Endothelial cell of umbilical vein (primary cell): ENCODE measurements around the gene ATP13A2. TPM values are rescaled to one million over a fixed set of nuclear protein-coding genes. Genes with fewer than 3 reads are reported as not detected.

ENCODE experiments used
- BruUV-seq: library from RNA; stranded (reverse); fragments of 400-500 nt; replicated peaks from 2 replicates; lab custom pipeline; 2021; lab: Mats Ljungman, UMichigan
- CTCF ChIA-PET: fragments of 300-600, 350-600 bp; sonication (Branson Sonifier 250); formaldehyde crosslinking; loops from one replicate; lab custom pipeline; 2021; ENCODE audit warnings: antibody characterized with exemption, inconsistent platforms; lab: Charles Lee
- POLR2A ChIA-PET: fragments of 300-600, 350-600 bp; sonication (Branson Sonifier 250); formaldehyde crosslinking; loops from one replicate; lab custom pipeline; 2021; ENCODE audit warnings: antibody characterized with exemption, inconsistent platforms; lab: Charles Lee
- DNase-seq: peaks from one replicate; pipeline ENCODE4 v3.0.0-alpha.2; 2011; ENCODE audit warnings: low read depth, low spot score
- FAIRE-seq: peaks from 2 replicates; lab custom pipeline; 2011; peaks lifted over from hg19 to GRCh38; lab: Jason Lieb, UNC
- H2AFZ ChIP-seq: 2 replicates; pipeline ENCODE4 v1.6.0; 2012; ENCODE audit warnings: low read depth, low read length, control low read depth, inconsistent platforms
- H3K27ac ChIP-seq: 2 replicates; pipeline ENCODE4 v1.5.1; 2011; ENCODE audit warnings: low read depth, mild to moderate bottlenecking, control low read depth, low read length, moderate library complexity; ENCODE audit not compliant: insufficient read depth
- H3K27me3 ChIP-seq, 2 experiments: 2 replicates each; pipeline versions ENCODE4 v1.6.0 to v1.6.1; 2011; ENCODE audit warnings: low read length in 2 of 2, mixed read lengths in 1 of 2; ENCODE audit not compliant: control insufficient read depth in 2 of 2, insufficient read depth in 2 of 2
- H3K36me3 ChIP-seq, 2 experiments: 2 replicates in 1 of 2; 3 replicates in 1 of 2; pipeline ENCODE4 v1.5.1; 2011; ENCODE audit warnings: low read length in 2 of 2, mild to moderate bottlenecking in 1 of 2, moderate library complexity in 1 of 2; ENCODE audit not compliant: control insufficient read depth in 2 of 2, insufficient read depth in 2 of 2; ENCODE audit errors: extremely low read depth in 1 of 2
- H3K4me1 ChIP-seq: 3 replicates; pipeline ENCODE4 v1.5.1; 2011; ENCODE audit warnings: mild to moderate bottlenecking, low read length; ENCODE audit not compliant: control insufficient read depth, insufficient read depth; ENCODE audit errors: extremely low read depth
- H3K4me2 ChIP-seq: 2 replicates; pipeline ENCODE4 v1.6.1; 2011; ENCODE audit warnings: low read length, control low read depth, mixed read lengths; ENCODE audit not compliant: insufficient read depth
- H3K4me3 ChIP-seq, 3 experiments: fragments of 200-600 bp in 1 of 3; sonication (generic), shearing (Covaris generic) in 1 of 3; replicated peaks in 1 of 3; 2 replicates each; pipeline ENCODE4 v1.5.1; 2011 to 2016; ENCODE audit warnings: control low read depth in 3 of 3, low read length in 3 of 3, mild to moderate bottlenecking in 2 of 3, inconsistent platforms in 1 of 3, low read depth in 1 of 3, moderate library complexity in 1 of 3; ENCODE audit not compliant: insufficient read depth in 1 of 3
- H3K79me2 ChIP-seq: 2 replicates; pipeline ENCODE4 v1.6.0; 2012; ENCODE audit warnings: low read length, inconsistent platforms; ENCODE audit not compliant: control insufficient read depth, insufficient read depth
- H3K9ac ChIP-seq: replicated peaks from 2 replicates; pipeline ENCODE3; 2011; ENCODE audit warnings: low read length, control low read depth; ENCODE audit not compliant: insufficient read depth; ENCODE audit errors: extremely low read depth
- H3K9me1 ChIP-seq: replicated peaks from 3 replicates; pipeline ENCODE4 v1.6.0; 2011; ENCODE audit warnings: mild to moderate bottlenecking, low read length; ENCODE audit not compliant: control insufficient read depth, insufficient read depth; ENCODE audit errors: extremely low read depth
- H3K9me3 ChIP-seq: replicated peaks from 2 replicates; pipeline ENCODE4 v1.5.1; 2012; ENCODE audit warnings: low read length, inconsistent platforms; ENCODE audit not compliant: control insufficient read depth, insufficient read depth
- H4K20me1 ChIP-seq: replicated peaks from 2 replicates; pipeline ENCODE3; 2011; ENCODE audit warnings: mild to moderate bottlenecking, low read length; ENCODE audit not compliant: control insufficient read depth, insufficient read depth; ENCODE audit errors: extremely low read depth
- FOS ChIP-seq: IDR thresholded peaks from 2 replicates; pipeline ENCODE4 v1.6.1; 2011; ENCODE audit warnings: mild to moderate bottlenecking, low read length, moderate library complexity, borderline replicate concordance; ENCODE audit not compliant: insufficient read depth
- JUN ChIP-seq: IDR thresholded peaks from 2 replicates; pipeline ENCODE4 v1.6.1; 2011; ENCODE audit warnings: borderline replicate concordance, low read depth; ENCODE audit not compliant: insufficient read length, insufficient read depth
- MAX ChIP-seq: IDR thresholded peaks from 2 replicates; pipeline ENCODE4 v1.6.1; 2011; ENCODE audit not compliant: insufficient read depth, insufficient read length
- POLR2A ChIP-seq: IDR thresholded peaks from 2 replicates; pipeline ENCODE4 v1.6.1; 2012; ENCODE audit warnings: low read depth, mild to moderate bottlenecking, control low read depth, low read length
- dilution Hi-C: fragments of 300-500 bp; cut with MboI; formaldehyde crosslinking; loops from one replicate; pipeline ENCODE4 v1.15.0; 2019; ENCODE audit warnings: low sequenced_read_pairs; ENCODE audit not compliant: extremely low pct_ligation_motif_present
- intact Hi-C: fragments of 100-400 bp; cut with micrococcal nuclease; formaldehyde crosslinking; loops from one replicate; pipeline ENCODE4 v1.10.0; 2022
- polyA plus RNA-seq, 4 experiments: library from polyadenylated mRNA; depleted of rRNA in 3 of 4; stranded (reverse) in 3 of 4; unstranded in 1 of 4; fragments of >200 nt; gene quantifications; 2 replicates each; pipeline versions ENCODE4 v1.2.1 to v1.2.3, GENCODE V29; 2011 to 2012; ENCODE audit warnings: missing spikeins in 1 of 4
- total RNA-seq: library from RNA; stranded (reverse); gene quantifications from 2 replicates; pipeline ENCODE4 v1.2.3, GENCODE V29; 2021
- TF ChIP-seq, protein P1 (sequence below), 2 donors: IDR thresholded peaks; 1 replicate in 1 of 2; 2 replicates in 1 of 2; pipeline ENCODE4 v1.5.1; 2011; ENCODE audit warnings: low read length in 2 of 2, mild to moderate bottlenecking in 2 of 2, moderate library complexity in 2 of 2, control low read depth in 1 of 2, inconsistent platforms in 1 of 2, low read depth in 1 of 2; ENCODE audit not compliant: insufficient read depth in 1 of 2; ENCODE audit errors: extremely low read depth in 1 of 2

Gene ATP13A2
- total and polyA plus RNA-seq, 2 donors (not counting 3 experiments of a cell fraction or from before 2014, with no cell fraction given), result 44.9 to 60.6 TPM

- CTCF ChIA-PET, result interaction anchor here (1.6 to 3.8 kb wide), 2 partner anchors 17 to 26 kb away, joined by 5 to 16 read pairs; no protein-coding TSS in a partner anchor
- intact Hi-C loops, result no loop called here
Measured at GRCh38 chr1:16977377-16977776, 34.4 kb downstream of the ATP13A2 start.

More at GRCh38 chr1:16977377-16977776, 34.4 kb downstream of the ATP13A2 start:
- H4K20me1 ChIP-seq, result no peaks in the 10 kb centered on the region
- peaks cover 0 to 25% of the 10 kb centered on the region in 2 experiments for H3K36me3 ChIP-seq
- no peak for FAIRE-seq
- DNase-seq, result no peak
- TF ChIP-seq POLR2A (no peak), JUN (no peak), FOS (no peak), MAX (no peak)
- TF ChIP-seq, protein P1, sequence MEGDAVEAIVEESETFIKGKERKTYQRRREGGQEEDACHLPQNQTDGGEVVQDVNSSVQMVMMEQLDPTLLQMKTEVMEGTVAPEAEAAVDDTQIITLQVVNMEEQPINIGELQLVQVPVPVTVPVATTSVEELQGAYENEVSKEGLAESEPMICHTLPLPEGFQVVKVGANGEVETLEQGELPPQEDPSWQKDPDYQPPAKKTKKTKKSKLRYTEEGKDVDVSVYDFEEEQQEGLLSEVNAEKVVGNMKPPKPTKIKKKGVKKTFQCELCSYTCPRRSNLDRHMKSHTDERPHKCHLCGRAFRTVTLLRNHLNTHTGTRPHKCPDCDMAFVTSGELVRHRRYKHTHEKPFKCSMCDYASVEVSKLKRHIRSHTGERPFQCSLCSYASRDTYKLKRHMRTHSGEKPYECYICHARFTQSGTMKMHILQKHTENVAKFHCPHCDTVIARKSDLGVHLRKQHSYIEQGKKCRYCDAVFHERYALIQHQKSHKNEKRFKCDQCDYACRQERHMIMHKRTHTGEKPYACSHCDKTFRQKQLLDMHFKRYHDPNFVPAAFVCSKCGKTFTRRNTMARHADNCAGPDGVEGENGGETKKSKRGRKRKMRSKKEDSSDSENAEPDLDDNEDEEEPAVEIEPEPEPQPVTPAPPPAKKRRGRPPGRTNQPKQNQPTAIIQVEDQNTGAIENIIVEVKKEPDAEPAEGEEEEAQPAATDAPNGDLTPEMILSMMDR (IDR thresholded peaks at IDR 0.05; ENCODE audit: extremely low read depth in 1 of 2, insufficient read depth in 1 of 2, low read depth in 1 of 2, low read length in 2 of 2), result no peak
- no TSS peak for BruUV-seq
- H3K4me2 ChIP-seq, result no peak overlapping the region
- no peak overlapping the region for H2AFZ ChIP-seq
- no peak overlapping the region for H3K4me3 ChIP-seq
- H3K9me3 ChIP-seq, result no peaks in the 10 kb centered on the region
- no peak overlapping the region for H3K9ac ChIP-seq
- POLR2A ChIA-PET, result no interaction called here
- no peaks in the 10 kb centered on the region for H3K9me1 ChIP-seq
- dilution Hi-C loops, result no loop called here
- peaks cover 14% of the 10 kb centered on the region for H3K4me1 ChIP-seq
- no peaks in the 10 kb centered on the region for H3K79me2 ChIP-seq
- no peak overlapping the region for H3K27ac ChIP-seq
- no peaks in the 10 kb centered on the region for H3K27me3 ChIP-seq
